Measurements from ENCODE around the gene PPP2R5C.

PPP2R5C gene

GRCh38 chr14:101873076-101873825, 111.7 kb downstream of the PPP2R5C start:
- H3K4me3 ChIP-seq (ENCODE audit: low read length): peak overlapping the region; percentile 74
- no peaks in the 10 kb centered on the region for H3K27me3 ChIP-seq (ENCODE audit: control insufficient read depth, low read length)
- peak overlapping the region; percentile 100 for H3K27ac ChIP-seq (ENCODE audit: low read depth, low read length)
- peaks cover 6% of the 10 kb centered on the region; the same call in 1 of the 2 replicates for H4K20me1 ChIP-seq (ENCODE audit: control insufficient read depth, insufficient read depth, low read depth, low read length)
- H3K4me1 ChIP-seq (ENCODE audit: control insufficient read depth, low read length): peaks cover 88% of the 10 kb centered on the region
- H3F3A ChIP-seq (ENCODE audit: control insufficient read depth, insufficient read depth): peaks cover 31% of the 10 kb centered on the region
- peaks cover 82% of the 10 kb centered on the region for H3K79me2 ChIP-seq (ENCODE audit: control insufficient read depth, low read length)
- TF ChIP-seq CTCF (IDR thresholded peaks at IDR 0.05; ENCODE audit: low read depth, low read length, poor library complexity, severe bottlenecking) (no peak), EZH2phosphoT487 (IDR thresholded peaks at IDR 0.05; ENCODE audit: borderline replicate concordance, low read length) (no peak)
- H3K9me2 ChIP-seq (replicated peaks; ENCODE audit: control insufficient read depth, low read length): no peaks in the 10 kb centered on the region
- peaks cover 22% of the 10 kb centered on the region for H3K36me3 ChIP-seq (ENCODE audit: control insufficient read depth, low read length)
- H3K9me3 ChIP-seq (ENCODE audit: control insufficient read depth, insufficient read depth, low read length): no peaks in the 10 kb centered on the region
- H3K4me2 ChIP-seq (ENCODE audit: low read length): peak overlapping the region; percentile 99

GRCh38 chr14:101873991-101874390, 112.5 kb downstream of the PPP2R5C start:
- H3K79me2 ChIP-seq (ENCODE audit: control insufficient read depth, low read length): peaks cover 85% of the 10 kb centered on the region
- peaks cover 96% of the 10 kb centered on the region for H3K4me1 ChIP-seq (ENCODE audit: control insufficient read depth, low read length)
- peaks cover 6% of the 10 kb centered on the region; the same call in 1 of the 2 replicates for H4K20me1 ChIP-seq (ENCODE audit: control insufficient read depth, insufficient read depth, low read depth, low read length)

GRCh38 chr14:101875041-101875726, 113.7 kb downstream of the PPP2R5C start:
- Histone ChIP-seq H3K27ac (ENCODE audit: low read depth, low read length) (peak overlapping the region; percentile 100), H3K4me1 (ENCODE audit: control insufficient read depth, low read length) (peaks cover 87% of the 10 kb centered on the region), H3K4me2 (ENCODE audit: low read length) (peak overlapping the region; percentile 99), H4K20me1 (ENCODE audit: control insufficient read depth, insufficient read depth, low read depth, low read length) (peaks cover 6% of the 10 kb centered on the region; the same call in 1 of the 2 replicates), H3K27me3 (ENCODE audit: control insufficient read depth, low read length) (no peaks in the 10 kb centered on the region), H3F3A (ENCODE audit: control insufficient read depth, insufficient read depth) (peaks cover 27% of the 10 kb centered on the region), H3K4me3 (ENCODE audit: low read length) (peak overlapping the region; percentile 74), H3K9me3 (ENCODE audit: control insufficient read depth, insufficient read depth, low read length) (no peaks in the 10 kb centered on the region), H3K79me2 (ENCODE audit: control insufficient read depth, low read length) (peaks cover 85% of the 10 kb centered on the region), H3K36me3 (ENCODE audit: control insufficient read depth, low read length) (peaks cover 34% of the 10 kb centered on the region), H3K9me2 (replicated peaks; ENCODE audit: control insufficient read depth, low read length) (no peaks in the 10 kb centered on the region)
- TF ChIP-seq CTCF (IDR thresholded peaks at IDR 0.05; ENCODE audit: low read depth, low read length, poor library complexity, severe bottlenecking) (no peak), EZH2phosphoT487 (IDR thresholded peaks at IDR 0.05; ENCODE audit: borderline replicate concordance, low read length) (no peak)

More at GRCh38 chr14:101873991-101874390, 112.5 kb downstream of the PPP2R5C start:
- Histone ChIP-seq H3K9me3 (ENCODE audit: control insufficient read depth, insufficient read depth, low read length) (no peaks in the 10 kb centered on the region), H3F3A (ENCODE audit: control insufficient read depth, insufficient read depth) (peaks cover 31% of the 10 kb centered on the region), H3K9me2 (replicated peaks; ENCODE audit: control insufficient read depth, low read length) (no peaks in the 10 kb centered on the region), H3K36me3 (ENCODE audit: control insufficient read depth, low read length) (peaks cover 30% of the 10 kb centered on the region), H3K27me3 (ENCODE audit: control insufficient read depth, low read length) (no peaks in the 10 kb centered on the region), H3K27ac (ENCODE audit: low read depth, low read length) (peak overlapping the region; percentile 100), H3K4me3 (ENCODE audit: low read length) (peak overlapping the region; percentile 74), H3K4me2 (ENCODE audit: low read length) (peak overlapping the region; percentile 99)
- no peak for TF ChIP-seq EZH2phosphoT487 (IDR thresholded peaks at IDR 0.05; ENCODE audit: borderline replicate concordance, low read length)
- no peak for TF ChIP-seq CTCF (IDR thresholded peaks at IDR 0.05; ENCODE audit: low read depth, low read length, poor library complexity, severe bottlenecking)

Measured in DOHH2 (cell line).